HG03432 (cell line): ENCODE results near the gene TEPSIN.

Experiments
- ATAC-seq: cut with Tn5 transposase; IDR thresholded peaks from one replicate; pipeline ENCODE4 v1.9.1; 2021; ENCODE audit warnings: mild to moderate bottlenecking, moderate library complexity; ENCODE audit not compliant: unreplicated experiment

TEPSIN gene

DNA sequence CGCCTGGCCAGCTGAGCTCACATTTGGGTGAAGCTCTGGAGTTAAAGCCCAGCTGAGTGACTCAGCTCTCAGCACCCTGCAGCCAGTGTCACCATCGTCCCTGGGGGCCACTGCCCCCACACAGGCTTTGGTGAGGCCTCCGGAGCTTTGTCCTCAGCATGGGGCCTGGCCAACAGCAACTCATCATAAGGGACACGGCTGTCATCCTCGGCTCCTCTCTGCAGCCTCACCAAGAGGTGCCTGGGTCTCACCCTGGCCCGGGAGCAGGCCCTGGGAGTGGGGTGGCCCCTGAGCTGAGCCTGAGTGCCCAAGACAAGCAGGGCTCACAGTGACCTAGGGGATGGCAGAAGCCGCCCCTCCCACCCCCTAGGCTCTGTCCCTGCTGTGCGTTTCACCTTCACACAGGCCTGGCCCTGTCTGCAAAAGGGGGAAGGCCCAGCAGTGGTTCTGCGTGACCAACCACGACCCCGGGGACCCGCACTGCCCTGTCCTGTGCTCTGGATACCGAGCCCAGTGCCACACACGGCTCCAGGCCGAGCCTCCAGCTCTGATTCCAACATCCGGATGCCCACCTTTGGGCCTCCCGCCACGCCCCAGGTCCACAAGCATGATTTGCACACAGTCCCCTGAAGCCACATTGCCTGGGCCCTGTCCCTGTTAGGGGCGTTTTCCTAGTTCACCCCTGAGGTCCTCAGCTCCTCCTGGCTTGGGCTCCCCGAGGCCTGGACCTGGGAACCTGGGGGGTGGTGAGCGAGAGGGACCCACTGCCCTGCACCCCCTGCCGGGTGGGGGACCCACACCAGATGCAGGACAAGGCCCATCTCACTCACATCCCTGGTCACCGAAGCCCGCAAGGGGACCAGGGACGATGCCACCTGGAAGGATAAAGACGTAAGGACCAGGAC is 51.0 kb downstream of the TEPSIN start:
- ATAC-seq, result no peak

GRCh38 chr17:81187120-81187519 is 51.7 kb downstream of the TEPSIN start:
- ATAC-seq, result no peak

- ATAC-seq, result no peak
Measured at GRCh38 chr17:81186203-81186602, 52.7 kb downstream of the TEPSIN start.

- ATAC-seq, result no peak
Measured at GRCh38 chr17:81184555-81184954, 54.3 kb downstream of the TEPSIN start.

DNA sequence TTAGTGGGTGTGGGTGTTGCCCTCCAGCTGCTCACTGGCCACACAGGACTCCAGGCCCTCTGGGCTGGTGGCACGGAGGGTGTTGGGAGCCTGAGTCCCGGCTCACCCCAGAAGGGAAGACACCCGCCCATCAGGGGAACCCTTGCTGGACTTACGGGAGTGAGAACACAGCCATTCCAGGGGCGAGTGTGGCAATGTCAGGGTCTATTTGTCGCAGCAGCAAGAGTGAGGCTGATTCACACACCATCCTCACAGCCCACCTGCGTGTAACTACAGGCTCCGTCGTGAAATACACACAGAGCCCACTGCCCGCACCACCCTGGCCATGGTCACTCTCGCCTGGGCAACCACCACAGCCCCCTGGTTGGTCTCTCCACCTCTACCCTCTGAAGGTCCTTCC is 55.0 kb downstream of the TEPSIN start:
- ATAC-seq, result no peak

DNA sequence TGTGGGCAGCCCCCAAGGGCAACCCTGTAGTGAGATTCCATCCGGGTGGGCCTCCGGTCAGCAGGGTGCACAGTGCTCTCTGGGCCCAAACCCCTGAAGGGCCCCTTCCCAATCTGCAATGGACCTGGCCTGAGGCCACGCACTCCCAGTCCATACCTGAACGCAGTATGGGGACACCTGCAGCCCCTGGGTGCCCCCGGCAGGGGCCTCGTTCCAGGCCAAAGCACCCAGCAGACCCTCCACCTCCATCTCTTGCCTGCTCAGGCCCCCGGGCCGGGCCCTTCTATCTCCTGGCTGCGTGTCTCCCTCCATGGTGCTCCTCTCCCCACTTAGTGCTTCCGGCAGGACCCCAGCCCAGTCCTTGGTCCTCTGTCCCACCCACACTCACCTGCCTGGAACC is 55.5 kb downstream of the TEPSIN start:
- ATAC-seq, result no peak

GRCh38 chr17:81182596-81182995 is 56.3 kb downstream of the TEPSIN start:
- ATAC-seq, result no peak

DNA sequence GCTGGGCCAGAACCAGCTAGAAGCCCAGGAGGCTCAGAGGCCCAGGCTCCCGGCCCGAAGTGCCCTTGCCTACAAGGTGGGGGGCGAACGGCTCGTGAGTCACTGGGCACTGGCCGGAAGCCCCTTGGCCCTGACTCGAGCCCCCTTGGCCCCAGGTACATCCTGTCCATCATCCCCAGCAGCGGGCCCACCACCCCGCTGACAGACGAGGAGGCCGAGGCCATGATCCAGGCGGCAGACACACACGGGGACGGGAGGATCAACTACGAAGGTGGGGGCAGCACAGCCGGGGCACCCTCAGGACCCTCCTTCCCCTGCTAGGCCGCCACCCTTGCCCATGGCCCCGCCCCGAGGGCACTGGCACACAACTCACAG is 57.1 kb downstream of the TEPSIN start:
- ATAC-seq, result no peak

- ATAC-seq, result no peak
Measured at GRCh38 chr17:81180836-81181810, 57.7 kb downstream of the TEPSIN start.

DNA sequence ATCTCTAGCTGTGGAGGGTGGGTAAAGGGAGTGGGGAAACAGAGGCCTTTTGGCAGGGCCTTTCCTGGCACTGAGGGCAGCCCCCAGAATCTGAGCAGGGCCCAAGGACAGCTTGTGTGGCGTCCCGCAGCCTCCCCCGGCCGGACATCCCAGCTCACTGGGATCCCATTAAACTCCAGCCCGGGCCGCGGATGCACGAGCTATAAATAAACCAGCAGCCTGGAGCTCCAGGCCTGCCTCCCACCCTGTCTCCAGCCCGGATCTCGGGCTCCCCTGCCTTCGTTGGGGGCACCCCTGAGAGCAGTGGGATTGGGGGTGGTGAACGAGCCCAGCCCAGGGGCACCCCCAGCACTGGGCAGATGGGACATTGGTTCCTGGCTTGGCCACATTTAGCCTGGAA is 59.0 kb downstream of the TEPSIN start:
- no peak for ATAC-seq

- no peak for ATAC-seq
Measured at GRCh38 chr17:81179220-81179619, 59.6 kb downstream of the TEPSIN start.
